ENCODE data around the gene ELMO3. TPM values are rescaled to one million over a fixed set of nuclear protein-coding genes. Genes with fewer than 3 reads are reported as not detected.

ELMO3 gene
- total and polyA plus RNA-seq, 4 donors: 1.7 to 3.8 (median 3.1) TPM

GRCh38 chr16:67188798-67189197, 10.1 kb upstream of the ELMO3 start:
- Histone ChIP-seq H3K9me3 (ENCODE audit: control insufficient read depth in 4 of 4, low read length in 3 of 4) (no peaks in the 10 kb centered on the region), H3K27ac (ENCODE audit: low read depth in 1 of 2, low read length in 2 of 2) (no peak overlapping the region), H3K36me3 (ENCODE audit: control insufficient read depth in 4 of 4, insufficient read depth in 3 of 4, low read depth in 1 of 4, low read length in 3 of 4) (no peaks in the 10 kb centered on the region), H3K27me3 (ENCODE audit: control insufficient read depth in 4 of 4, insufficient read depth in 4 of 4, low read length in 3 of 4) (no peaks in the 10 kb centered on the region), H3K4me1 (ENCODE audit: control insufficient read depth in 4 of 4, insufficient read depth in 4 of 4, low read length in 3 of 4) (peaks cover 15 to 41% (median 36%) of the 10 kb centered on the region in 4 donors), H3K9ac (ENCODE audit: low read depth in 1 of 2, low read length in 2 of 2) (no peak overlapping the region), H3K4me3 (ENCODE audit: low read depth in 1 of 3, low read length in 3 of 3) (no peak overlapping the region)
- WGBS: 95% methylated on average over 15 of the region's 15 CpGs
- TF ChIP-seq GABPA (IDR thresholded peaks at IDR 0.05 in 1 of 2, conservative IDR thresholded peaks at IDR 0.05 in 1 of 2): no peak
- TF ChIP-seq YY1 (IDR thresholded peaks at IDR 0.05): no peak
- no peak for TF ChIP-seq HNF4G (IDR thresholded peaks at IDR 0.05)
- no peak for TF ChIP-seq RAD21 (IDR thresholded peaks at IDR 0.05)
- TF ChIP-seq MAX (IDR thresholded peaks at IDR 0.05): no peak
- no peak for TF ChIP-seq REST (IDR thresholded peaks at IDR 0.05)
- TF ChIP-seq HNF4A (conservative IDR thresholded peaks at IDR 0.05): no peak
- no peak for TF ChIP-seq JUND (IDR thresholded peaks at IDR 0.05)
- no peak for TF ChIP-seq ZBTB33 (IDR thresholded peaks at IDR 0.05)
- TF ChIP-seq CTCF (IDR thresholded peaks at IDR 0.05; ENCODE audit: low read depth, low read length, missing input control): no peak
- TF ChIP-seq RXRA (IDR thresholded peaks at IDR 0.05): no peak
- TF ChIP-seq TAF1 (conservative IDR thresholded peaks at IDR 0.05): no peak
- no peak for TF ChIP-seq NR2F2 (IDR thresholded peaks at IDR 0.05)
- no peak for TF ChIP-seq ATF3 (IDR thresholded peaks at IDR 0.05)
- no peak for TF ChIP-seq FOXA2 (IDR thresholded peaks at IDR 0.05)
- TF ChIP-seq EGR1 (IDR thresholded peaks at IDR 0.05; ENCODE audit: low read depth in 2 of 2): no peak
- TF ChIP-seq FOXA1 (IDR thresholded peaks at IDR 0.05): no peak
- no peak for DNase-seq (ENCODE audit: low spot score)
